GM18951 (cell line): ENCODE data around the gene CCDC117.
"Not testable (repeated sequence)": the region's sequence is repeated elsewhere in the genome, so short reads cannot be mapped to it uniquely, and the experiment has no call there.

ENCODE experiments used
- POLR2A ChIP-seq: IDR thresholded peaks from 4 replicates; pipeline ENCODE4 v1.6.1; 2011; ENCODE audit warnings: mild to moderate bottlenecking; ENCODE audit not compliant: insufficient read length, insufficient read depth; ENCODE audit errors: extremely low read depth
- in situ Hi-C: fragments of 300-500 bp; cut with MboI; formaldehyde crosslinking; loops from one replicate; pipeline ENCODE4 v1.12.0; 2022; ENCODE audit warnings: low sequenced_read_pairs, mixed read lengths, inconsistent platforms; ENCODE audit not compliant: unreplicated experiment

Gene CCDC117

DNA sequence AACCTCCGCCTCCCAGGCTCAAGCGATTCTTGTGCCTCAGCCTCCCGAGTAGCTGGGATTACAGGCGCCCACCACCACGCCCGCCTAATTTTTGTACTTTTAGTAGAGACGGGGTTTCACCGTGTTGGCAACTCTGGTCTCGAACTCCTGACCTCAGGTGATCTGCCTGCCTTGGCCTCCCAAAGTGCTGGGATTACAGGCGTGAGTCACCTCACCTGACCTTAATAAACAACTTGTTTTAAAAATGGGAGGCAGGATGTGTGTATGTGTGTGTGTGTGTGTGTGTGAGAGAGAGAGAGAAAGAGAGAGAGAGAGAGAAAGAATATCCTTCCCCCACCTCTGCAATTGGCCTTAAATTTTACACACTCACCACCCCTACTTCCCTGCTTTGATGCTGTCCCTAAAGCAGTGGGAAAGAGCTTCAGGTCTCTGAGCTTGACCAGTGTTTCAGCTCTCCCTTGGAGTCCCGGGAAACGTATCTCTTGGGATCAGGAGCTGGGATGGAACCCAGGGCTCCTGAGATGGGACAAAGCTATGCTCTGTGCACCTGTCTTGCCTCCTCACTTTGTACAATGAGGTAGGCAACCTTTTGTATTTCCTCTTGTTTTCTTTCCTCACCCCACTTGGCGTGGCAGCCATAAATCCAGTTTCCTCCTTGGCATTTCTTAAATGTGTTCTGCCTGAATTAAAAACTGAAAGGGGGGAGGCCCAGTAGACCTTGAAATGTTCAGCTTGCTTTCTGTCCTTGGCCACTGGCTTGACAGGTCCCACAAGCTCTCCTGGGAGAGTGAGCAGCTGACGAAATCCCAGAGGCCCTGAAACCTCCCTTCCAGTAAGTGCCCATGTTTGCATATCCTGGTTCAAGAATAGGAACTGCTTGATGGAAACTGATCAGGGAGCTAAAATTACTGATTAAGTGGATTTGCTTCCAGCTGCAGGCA lies 45.7 kb downstream of the CCDC117 start:
- TF ChIP-seq POLR2A, result no peak
- in situ Hi-C loops, result no loop called here

- TF ChIP-seq POLR2A, result no peak
- in situ Hi-C loops, result no loop called here
These were observed 47.0 kb downstream of the CCDC117 start for GRCh38 chr22:28819253-28820096.

- in situ Hi-C loops, result no loop called here
- TF ChIP-seq POLR2A, result no peak
These were observed 48.4 kb downstream of the CCDC117 start for GRCh38 chr22:28820885-28821284.

DNA sequence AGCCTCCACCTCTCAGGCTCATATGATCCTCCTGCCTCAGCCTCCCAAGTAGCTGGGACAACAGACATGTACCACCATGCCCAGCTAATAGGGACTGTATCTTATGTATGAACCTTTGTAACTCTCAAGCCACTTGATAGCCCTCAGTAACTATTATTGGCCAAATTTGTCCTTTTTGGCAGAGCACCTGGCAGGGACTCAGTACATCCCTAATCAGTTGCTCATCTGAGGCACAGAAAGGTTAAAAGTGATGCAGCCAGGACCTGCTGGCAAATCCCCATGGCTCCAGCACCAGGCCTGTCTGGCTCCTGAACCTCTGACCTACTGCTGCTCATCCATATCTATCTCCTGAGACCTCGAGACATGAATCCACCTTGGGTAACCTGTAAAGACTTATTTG lies 49.0 kb downstream of the CCDC117 start:
- TF ChIP-seq POLR2A, result no peak

DNA sequence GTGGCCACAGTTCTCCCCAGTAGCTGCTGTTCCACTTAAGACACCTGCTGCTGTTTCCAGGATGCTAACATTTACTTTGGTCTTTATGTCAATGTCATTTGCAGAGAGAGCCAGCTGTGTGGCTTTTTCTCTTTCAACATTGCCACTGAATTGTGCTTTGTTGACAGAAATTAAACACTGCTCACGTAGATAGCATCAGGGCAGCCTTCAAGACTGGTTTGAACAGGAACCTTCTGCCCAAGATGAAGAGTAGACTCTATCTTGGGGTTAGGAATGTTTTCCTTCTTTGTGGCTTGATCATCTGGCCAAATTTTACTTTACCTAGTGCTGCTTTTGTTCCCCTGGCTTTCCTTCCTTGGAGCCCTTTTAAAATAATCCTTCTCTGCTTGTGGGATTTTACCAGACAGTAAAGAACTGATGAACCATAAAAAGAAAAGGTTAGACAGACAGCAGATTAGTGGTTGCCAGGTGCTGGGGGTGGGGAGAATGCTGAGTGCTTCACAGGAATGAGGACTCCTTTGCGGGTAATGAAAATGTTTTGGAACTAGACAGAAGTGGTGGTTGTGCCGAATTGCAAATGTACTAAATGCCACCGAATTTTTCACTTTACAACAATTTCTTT lies 50.5 kb downstream of the CCDC117 start:
- no peak for TF ChIP-seq POLR2A
- in situ Hi-C loops, result no loop called here

More for the DNA sequence above, 49.0 kb downstream of the CCDC117 start:
- in situ Hi-C loops, result no loop called here

DNA sequence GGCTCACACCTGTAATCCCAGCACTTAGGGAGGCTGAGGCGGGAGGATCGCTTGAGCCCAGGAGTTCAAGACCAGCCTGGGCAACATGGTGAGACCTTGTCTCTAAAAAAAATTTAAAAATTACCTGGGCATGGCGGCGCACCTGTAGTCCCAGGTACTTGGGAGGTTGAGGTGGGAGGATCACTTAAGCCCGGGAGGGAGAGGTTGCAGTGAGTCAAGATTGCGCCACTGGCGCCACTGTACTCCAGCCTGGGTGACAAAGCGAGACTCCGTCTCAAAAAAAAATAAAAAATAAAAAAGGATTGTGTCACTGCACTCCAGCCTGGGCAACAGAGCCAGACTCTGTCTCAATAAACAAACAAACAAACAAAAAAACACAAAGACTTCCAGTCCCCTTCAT lies 52.0 kb downstream of the CCDC117 start:
- in situ Hi-C loops, result not testable (repeated sequence)

DNA sequence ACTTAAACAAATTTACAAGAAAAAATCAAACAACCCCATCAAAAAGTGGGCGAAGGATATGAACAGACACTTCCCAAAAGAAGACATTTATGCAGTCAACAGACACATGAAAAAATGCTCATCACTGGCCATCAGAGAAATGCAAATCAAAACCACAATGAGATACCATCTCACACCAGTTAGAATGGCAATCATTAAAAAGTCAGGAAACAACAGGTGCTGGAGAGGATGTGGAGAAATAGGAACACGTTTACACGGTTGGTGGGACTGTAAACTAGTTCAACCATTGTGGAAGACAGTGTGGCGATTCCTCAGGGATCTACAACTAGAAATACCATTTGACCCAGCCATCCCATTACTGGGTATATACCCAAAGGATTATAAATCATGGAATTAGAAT lies 53.9 kb downstream of the CCDC117 start:
- in situ Hi-C loops, result loop anchor here (5.0 kb wide), 1 partner anchor 224 kb away; no protein-coding TSS in a partner anchor

GRCh38 chr22:28826921-28827320 lies 54.4 kb downstream of the CCDC117 start:
- in situ Hi-C loops, result loop anchor here (5.0 kb wide), 1 partner anchor 225 kb away; no protein-coding TSS in a partner anchor
- TF ChIP-seq POLR2A, result no peak

DNA sequence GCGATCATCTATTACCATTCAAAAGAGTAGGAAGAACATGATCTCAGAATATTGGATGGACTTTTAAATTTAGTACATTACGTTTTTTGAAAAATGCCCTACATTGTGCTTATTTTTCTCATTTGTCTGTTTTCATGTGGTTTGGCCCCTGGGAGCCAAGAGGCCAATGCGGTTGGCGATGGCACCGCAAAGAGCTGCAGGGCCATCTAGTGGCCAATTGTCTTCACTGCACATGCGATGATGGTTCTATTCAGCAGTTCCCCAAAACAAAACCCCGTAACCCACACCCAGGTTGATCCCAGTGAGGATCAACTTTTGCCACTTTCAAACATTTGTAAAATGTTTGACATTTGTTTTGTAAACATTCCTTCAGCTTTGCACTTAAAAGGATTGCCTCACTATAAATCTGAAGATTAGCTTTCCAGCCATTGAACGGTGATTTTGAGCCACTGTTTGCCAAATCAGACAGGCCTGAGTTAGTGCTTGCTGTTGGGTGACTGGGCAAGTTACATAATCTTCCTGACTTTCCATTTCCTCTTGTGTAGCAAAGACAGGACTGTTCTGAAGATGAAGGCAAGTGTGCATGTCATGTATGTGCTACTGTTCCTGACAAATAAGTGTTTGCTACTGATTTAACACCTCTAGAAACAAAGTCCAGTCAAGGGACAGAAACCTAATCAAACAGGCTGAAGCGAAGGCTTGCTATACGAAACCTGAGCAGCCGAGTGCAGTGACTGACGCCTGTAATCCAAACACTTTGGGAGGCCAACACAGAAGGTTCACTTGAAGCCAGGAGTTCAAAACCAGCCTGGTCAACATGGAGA lies 57.1 kb downstream of the CCDC117 start:
- in situ Hi-C loops, result loop anchor here (5.0 kb wide), 1 partner anchor 227 kb away; no protein-coding TSS in a partner anchor

GRCh38 chr22:28830441-28830840 lies 57.9 kb downstream of the CCDC117 start:
- in situ Hi-C loops, result no loop called here
- TF ChIP-seq POLR2A, result no peak

More for the DNA sequence above, 57.1 kb downstream of the CCDC117 start:
- TF ChIP-seq POLR2A, result no peak

- in situ Hi-C loops, result no loop called here
- TF ChIP-seq POLR2A, result no peak
These were observed 58.9 kb downstream of the CCDC117 start for GRCh38 chr22:28831140-28832072.

GRCh38 chr22:28832731-28833130 lies 60.2 kb downstream of the CCDC117 start:
- TF ChIP-seq POLR2A, result no peak
- in situ Hi-C loops, result no loop called here
